GM18520 (cell line): ENCODE results near the gene GATA3.

ENCODE experiments used
- ATAC-seq: cut with Tn5 transposase; IDR thresholded peaks from one replicate; pipeline ENCODE4 v1.9.1; 2021; ENCODE audit not compliant: unreplicated experiment

The GATA3 gene

DNA sequence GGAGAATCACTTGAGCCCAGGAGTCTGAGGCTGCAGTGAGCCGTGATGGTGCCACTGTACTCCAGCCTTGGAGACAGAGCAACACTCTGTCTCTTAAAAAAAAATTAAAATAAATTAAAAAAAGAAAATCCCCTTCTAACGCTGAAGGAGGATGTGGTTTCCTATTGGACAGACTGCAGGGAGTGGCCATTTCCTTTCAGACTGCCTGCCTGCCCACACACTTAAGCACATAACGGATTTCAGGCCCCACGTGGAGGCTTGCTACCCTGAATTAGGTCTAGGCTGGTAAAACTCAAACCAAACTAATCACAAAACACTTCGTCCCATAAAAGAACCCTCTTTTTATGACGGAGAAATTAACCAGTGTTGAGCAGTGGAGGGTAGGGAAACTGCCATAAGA is 34.0 kb downstream of the GATA3 start:
- no peak for ATAC-seq

DNA sequence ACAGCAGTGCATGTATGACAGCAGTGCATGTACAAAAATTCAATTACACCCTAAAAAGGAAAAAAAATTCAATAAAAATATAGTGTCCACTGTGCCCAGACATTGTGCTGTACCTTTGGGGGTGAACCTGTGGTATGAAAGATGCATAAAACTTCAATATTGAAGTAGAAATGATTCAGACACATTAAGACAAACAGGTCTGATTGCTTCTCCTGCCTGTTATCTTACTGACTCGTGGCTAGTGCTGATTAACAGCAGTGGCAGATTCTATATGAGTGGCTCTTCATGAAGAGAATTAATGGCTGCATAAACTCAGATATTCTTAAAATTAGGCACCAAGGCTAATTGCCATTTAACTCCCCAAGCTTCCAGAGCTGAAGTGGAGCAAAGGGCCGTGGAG is 37.9 kb downstream of the GATA3 start:
- ATAC-seq: no peak

DNA sequence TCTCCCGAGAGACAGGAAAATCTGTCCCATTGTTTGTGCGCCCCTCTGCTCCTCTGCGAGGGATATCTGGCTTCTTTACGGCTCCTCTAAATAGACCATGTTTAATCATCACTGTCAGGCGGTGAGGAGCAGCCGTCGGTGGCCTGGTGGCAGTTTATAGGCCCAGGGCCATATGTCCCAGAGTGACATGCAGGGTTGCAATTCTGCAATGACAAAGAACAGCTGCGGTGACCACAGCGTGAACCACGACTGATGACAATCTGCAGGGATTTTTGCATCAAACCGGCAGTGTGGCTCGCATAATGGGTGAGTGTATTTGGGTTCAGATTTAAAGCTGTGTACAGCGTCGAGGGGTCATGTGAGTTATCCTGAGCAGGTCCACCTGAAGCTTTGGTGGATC is 41.5 kb downstream of the GATA3 start:
- ATAC-seq: no peak

DNA sequence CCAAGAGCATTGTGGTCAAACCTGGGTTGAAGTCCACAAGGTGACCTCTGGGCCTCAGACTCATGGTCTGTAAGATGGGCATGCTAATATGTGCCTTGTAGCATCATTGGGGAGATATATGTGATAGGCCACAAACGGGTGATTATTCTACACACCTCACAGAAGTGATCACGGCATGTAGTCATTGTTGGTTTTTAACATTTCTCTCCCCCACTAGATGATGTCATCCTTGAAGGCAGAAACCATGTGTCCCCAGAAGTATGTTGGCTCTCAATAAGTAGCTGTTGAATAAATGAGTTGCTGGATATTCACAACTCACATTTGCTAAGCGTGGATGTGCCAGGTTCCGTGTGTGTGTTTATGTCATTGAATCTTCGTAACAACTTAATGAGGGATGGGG is 42.4 kb downstream of the GATA3 start:
- no peak for ATAC-seq

GRCh38 chr10:8100366-8100765 is 45.9 kb downstream of the GATA3 start:
- no peak for ATAC-seq

DNA sequence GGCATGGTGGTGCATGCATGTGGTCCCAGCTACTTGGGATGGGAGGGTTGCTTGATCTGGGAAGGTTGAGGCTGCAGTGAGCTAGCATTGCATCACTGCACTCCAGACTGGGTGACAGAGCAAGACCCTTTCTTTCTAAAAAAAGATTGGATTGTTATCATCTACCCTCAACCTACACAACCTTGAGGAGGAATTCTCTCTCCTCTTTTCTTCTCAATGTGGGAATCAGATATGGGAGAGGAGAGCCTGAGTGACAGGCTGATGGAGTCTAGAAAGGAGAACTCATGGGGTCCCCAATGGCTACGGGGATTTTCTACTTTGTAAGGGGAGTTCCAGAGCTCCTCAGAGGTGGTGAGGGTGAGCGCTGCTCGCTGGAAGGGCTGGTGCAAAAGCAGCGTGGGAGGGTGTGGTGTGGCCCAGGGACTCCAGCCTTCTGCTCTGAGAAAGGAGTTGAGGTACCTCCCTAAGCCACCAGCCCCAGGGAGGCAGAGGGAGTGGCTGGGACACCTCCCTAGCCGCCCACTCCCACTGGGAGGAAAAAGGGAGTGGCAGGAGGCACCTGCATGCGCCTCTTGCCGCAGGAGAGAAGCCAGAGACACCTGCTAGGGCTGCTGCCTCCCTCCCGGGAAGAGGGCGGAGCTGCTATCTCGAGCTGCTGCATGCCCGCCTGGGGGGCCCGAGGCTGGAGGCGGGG is 48.4 kb downstream of the GATA3 start:
- peak; percentile 69 for ATAC-seq

GRCh38 chr10:8103543-8103942 is 49.1 kb downstream of the GATA3 start:
- ATAC-seq: no peak

DNA sequence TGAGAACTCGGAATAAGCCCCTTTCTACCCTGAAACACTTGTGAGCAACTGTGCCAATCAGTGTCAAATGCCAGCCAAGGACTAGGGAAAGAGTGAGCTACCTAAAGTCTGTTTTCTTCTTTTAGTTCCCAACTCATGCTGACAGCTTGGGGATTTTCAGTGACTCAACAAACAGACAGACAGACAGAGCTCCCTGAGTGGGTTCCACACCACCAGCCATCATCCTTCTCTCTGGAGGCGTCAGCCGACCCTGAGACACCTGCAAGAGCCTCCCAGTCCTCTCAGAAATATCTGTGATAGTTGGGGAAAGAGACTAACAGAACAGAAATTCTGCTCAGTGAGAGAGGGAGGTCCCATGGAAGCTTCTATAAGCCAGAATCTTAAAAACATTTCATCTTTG is 49.5 kb downstream of the GATA3 start:
- no peak for ATAC-seq

- ATAC-seq: no peak
Measured at GRCh38 chr10:8104721-8105120, 50.2 kb downstream of the GATA3 start.

DNA sequence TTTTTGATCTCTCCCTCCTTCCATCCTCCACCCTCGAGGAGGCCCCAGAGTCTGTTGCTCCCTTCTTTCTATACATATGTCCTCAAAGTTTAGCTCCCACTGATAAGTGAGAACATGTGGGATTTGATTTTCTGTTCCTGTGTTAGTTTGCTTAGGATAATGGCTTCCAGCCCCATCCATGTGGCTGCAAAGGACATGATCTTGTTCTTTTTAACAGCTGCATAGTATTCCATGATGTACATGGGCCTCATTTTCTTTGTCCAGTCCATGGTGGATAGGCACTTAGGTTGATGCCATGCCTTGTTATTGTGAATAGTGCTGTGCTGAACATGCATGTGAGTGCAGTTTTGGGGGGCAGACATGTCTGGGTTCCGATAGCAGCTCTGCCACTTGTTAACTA is 51.4 kb downstream of the GATA3 start:
- ATAC-seq: no peak

GRCh38 chr10:8112230-8112905 is 57.9 kb downstream of the GATA3 start:
- ATAC-seq: no peak

- no peak for ATAC-seq
Measured at GRCh38 chr10:8112942-8113442, 58.5 kb downstream of the GATA3 start.

DNA sequence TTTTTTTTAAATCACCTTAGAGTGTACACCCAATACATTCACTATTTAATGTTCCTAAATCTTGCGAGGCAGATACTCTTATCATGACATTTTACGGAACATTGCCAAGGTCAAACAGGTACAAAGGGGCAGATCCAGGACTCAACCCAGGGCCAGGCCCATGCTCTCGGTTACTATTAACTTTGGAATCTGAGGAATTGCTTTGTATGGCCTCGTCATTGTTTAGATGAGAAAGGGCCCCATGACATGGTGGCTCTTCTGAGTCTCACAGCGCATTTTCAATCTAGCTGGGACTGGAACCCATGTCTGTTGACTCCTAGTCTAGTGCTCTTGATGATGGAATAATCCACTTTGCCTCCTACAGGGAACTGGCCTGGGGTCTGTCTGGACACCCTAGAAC is 59.1 kb downstream of the GATA3 start:
- no peak for ATAC-seq

DNA sequence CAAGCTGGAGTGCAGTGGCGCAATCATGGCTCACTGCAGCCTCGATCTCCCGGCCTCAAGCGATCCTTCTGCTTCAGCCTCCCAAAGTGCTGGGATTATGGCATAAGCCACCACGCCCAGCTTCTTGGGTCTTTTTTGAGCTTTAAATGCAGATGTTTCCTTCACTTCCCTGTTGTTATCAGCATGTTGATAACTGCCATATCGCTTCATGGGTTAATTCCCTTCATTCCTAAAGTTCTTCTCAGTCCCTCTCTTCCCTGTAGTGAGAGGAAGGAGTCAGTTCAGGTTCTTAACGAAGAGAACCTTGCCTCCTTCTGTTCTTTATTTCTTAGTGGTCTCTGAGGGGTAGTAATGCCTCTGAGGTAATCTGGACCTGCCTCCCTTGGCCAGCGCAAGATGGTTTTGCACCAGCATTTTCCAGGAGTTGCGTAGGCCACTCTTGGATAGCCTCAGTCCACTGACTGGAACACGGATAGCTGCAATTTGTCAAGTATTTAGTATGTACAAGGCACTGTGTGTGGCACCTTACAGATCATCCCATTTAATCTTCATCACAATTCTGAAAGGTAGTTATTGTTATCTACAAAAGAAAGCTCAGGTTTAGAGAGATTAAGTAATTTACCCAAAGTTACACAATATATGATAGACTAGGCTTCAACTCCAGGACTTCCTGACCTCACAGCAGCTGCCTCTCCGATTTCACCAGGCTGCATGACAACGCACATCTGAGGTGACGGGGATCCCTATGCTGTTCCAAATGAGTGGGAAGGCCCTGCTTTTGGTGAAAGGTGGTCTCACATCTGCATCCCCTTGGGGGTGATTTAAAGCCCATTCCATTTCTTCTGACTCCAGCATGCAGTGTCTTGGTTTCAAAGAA is 60.5 kb downstream of the GATA3 start:
- ATAC-seq: no peak

GRCh38 chr10:8115618-8115980 is 61.1 kb downstream of the GATA3 start:
- no peak for ATAC-seq

DNA sequence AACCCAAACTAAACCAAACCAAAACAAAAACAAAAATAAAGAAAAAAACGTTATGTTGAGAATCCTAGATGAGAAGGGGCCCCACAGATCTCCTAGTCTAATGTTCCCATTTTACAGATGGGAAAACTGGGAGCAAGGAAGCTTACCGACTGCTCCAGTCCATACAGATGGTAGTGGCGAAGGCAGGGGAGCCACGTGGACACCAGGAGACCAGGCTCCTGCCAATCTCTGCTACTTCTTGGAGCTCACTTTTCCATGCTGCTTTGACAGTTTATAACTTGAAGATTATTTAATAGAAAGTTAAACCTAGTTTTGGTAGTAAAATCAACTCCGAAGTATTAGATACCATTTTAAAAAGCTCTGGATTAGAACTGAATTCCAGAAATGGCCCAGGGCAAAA is 62.0 kb downstream of the GATA3 start:
- ATAC-seq: no peak

DNA sequence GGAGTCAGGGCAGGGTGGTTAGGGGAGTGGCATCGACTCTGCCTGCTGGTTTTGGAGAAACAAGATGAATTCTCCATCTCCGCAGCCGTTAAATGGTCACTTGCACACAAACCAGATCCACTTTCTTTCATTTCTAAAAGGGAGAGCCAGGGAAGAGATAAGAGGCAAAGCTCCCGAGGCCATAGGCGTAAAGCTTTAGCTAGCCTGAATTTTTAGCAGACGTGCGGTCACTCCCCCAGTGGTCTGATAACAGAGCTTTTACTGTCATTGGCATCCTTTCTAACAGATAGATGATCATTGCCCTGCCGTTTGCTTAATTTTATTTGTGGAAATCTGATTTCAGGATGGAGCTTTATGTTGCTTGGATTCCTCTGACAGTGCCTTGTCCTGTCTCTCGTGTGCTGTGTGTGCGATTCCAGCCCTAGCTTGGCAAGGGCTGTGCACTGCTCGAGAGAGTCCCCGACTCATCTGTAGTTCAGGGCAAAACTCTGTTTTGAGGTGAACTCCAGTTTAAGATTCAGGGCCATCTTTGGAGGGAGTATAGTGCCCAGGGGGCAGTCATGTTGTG is 62.5 kb downstream of the GATA3 start:
- no peak for ATAC-seq

DNA sequence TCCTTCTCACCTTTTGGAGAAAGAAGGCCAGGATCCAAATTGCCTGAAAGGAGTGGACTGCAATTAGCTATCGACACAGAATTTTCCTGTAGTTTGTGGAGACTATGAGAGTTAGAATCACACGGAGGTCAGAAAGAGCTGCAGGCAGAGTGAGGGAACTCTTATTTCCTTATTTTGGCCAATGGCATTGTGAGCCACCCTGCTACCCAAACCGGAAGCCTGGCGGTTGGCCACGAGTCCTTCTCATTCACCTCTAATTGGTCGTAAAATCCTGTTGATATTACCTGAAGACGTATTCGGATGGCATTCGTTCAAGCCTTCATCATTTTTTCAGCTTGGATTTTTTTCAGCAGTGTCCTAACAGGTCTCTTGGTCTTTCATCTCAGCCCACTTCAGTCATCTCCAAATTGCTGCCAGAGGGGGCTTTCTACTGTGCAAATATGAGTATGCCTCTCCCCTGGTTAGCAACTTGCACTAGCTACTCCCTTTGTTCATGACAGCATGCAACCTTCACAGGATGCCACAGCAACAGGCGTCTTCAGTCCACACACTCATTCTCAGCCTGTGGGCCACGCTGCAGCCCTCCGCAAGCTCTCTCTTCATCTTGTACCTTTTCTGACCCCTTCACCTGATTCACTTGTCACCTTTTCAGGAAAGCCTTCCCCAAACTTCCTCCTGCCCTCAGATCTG is 66.9 kb downstream of the GATA3 start:
- ATAC-seq: no peak

DNA sequence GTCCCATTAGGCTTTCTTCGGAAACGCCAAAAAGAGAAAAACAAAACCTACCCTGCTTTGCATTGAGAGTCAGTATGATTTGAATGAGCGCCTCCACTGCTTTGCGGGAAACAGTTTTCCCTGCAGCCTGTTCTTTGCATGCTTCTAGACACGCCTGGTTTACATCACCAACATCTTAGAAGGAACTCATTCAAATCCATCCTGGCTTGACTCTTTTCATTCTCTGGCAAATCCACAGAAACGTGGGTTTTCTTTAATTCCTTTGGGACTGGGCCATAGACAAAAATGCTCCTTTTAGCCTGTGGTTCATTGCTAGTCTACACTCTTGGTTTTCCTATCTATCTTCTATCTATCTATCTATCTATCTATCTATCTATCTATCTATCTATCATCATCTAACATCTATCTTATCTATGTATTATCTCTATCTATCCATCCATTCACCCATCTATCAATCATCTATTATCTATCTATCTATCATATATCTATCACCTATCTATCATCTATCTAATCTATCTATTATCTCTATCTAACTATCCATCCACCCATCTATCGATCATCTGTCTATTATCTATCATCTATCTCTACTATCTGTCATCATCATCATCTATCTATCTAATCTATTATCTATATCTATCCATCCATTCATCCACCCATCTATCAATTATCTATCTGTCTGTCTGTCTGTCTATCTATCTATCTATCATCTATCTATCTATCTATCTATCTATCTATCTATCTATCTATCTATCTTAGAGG is 68.3 kb downstream of the GATA3 start:
- no peak for ATAC-seq

DNA sequence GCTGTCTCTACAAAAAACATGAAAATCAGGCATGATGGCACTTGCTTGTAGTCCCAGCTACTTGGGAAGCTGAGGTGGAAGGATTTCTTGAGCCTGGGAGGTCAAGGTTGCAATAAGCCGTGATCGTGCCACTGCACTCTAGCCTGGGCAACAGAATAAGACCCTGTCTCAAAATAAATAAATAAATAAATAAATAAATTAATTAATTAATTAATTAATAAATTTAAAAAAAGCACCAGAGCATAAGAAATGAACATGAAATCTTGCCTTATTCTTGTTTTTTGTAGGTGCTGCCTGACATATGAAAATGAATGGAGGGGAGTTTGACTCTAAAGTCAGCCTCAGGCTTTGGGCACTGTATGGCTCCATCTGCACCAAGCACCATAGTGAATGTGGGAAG is 69.9 kb downstream of the GATA3 start:
- ATAC-seq: no peak
